Progenitor cell of endocrine pancreas (in vitro differentiated cells): Measurements from ENCODE around the gene GPSM3. TPM values are rescaled to one million over a fixed set of nuclear protein-coding genes. Genes with fewer than 3 reads are reported as not detected.

Experiments used
- DNase-seq: peaks from one replicate; pipeline ENCODE4 v3.0.0; 2021; ENCODE audit warnings: low spot score; ENCODE audit not compliant: unreplicated experiment
- H3K27ac Mint-ChIP-seq: 2 replicates; pipeline ENCODE4 v1.8.0; 2021; ENCODE audit warnings: mild to moderate bottlenecking, moderate library complexity, mixed read lengths
- H3K27me3 Mint-ChIP-seq: 2 replicates; pipeline ENCODE4 v1.8.0; 2021; ENCODE audit warnings: mixed read lengths
- H3K36me3 Mint-ChIP-seq: 2 replicates; pipeline ENCODE4 v1.8.0; 2022; ENCODE audit warnings: mixed read lengths; ENCODE audit not compliant: insufficient read depth
- H3K4me1 Mint-ChIP-seq: 2 replicates; pipeline ENCODE4 v1.8.0; 2021; ENCODE audit warnings: low read depth, mixed read lengths
- H3K4me3 Mint-ChIP-seq: 2 replicates; pipeline ENCODE4 v1.8.0; 2021; ENCODE audit warnings: low read depth, mild to moderate bottlenecking, moderate library complexity, mixed read lengths
- H3K9me3 Mint-ChIP-seq: 2 replicates; pipeline ENCODE4 v1.8.0; 2021; ENCODE audit warnings: low read depth, mixed read lengths
- total RNA-seq: library from RNA; stranded (reverse); gene quantifications from 2 replicates; pipeline ENCODE4 v1.2.1, GENCODE V29; 2021
- TF ChIP-seq, protein P1 (sequence below): fragments of 200-600 bp; sonication (generic); IDR thresholded peaks from one replicate; pipeline ENCODE4 v1.5.0; 2021; ENCODE audit warnings: antibody characterized with exemption, mild to moderate bottlenecking; ENCODE audit not compliant: unreplicated experiment

GPSM3 gene
- total RNA-seq, 1 donor from 2014 or later: 6.5 TPM

GRCh38 chr6:32191696-32192607 is 491 bp downstream of the GPSM3 start:
- Mint-ChIP-seq H3K4me1 (peaks cover 45% of the 10 kb centered on the region), H3K36me3 (peaks cover 6% of the 10 kb centered on the region), H3K4me3 (no peak overlapping the region), H3K27me3 (no peaks in the 10 kb centered on the region), H3K9me3 (no peaks in the 10 kb centered on the region), H3K27ac (peak overlapping the region; percentile 74)
- TF ChIP-seq, protein P1, sequence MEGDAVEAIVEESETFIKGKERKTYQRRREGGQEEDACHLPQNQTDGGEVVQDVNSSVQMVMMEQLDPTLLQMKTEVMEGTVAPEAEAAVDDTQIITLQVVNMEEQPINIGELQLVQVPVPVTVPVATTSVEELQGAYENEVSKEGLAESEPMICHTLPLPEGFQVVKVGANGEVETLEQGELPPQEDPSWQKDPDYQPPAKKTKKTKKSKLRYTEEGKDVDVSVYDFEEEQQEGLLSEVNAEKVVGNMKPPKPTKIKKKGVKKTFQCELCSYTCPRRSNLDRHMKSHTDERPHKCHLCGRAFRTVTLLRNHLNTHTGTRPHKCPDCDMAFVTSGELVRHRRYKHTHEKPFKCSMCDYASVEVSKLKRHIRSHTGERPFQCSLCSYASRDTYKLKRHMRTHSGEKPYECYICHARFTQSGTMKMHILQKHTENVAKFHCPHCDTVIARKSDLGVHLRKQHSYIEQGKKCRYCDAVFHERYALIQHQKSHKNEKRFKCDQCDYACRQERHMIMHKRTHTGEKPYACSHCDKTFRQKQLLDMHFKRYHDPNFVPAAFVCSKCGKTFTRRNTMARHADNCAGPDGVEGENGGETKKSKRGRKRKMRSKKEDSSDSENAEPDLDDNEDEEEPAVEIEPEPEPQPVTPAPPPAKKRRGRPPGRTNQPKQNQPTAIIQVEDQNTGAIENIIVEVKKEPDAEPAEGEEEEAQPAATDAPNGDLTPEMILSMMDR: no peak
- no peak for DNase-seq

DNA sequence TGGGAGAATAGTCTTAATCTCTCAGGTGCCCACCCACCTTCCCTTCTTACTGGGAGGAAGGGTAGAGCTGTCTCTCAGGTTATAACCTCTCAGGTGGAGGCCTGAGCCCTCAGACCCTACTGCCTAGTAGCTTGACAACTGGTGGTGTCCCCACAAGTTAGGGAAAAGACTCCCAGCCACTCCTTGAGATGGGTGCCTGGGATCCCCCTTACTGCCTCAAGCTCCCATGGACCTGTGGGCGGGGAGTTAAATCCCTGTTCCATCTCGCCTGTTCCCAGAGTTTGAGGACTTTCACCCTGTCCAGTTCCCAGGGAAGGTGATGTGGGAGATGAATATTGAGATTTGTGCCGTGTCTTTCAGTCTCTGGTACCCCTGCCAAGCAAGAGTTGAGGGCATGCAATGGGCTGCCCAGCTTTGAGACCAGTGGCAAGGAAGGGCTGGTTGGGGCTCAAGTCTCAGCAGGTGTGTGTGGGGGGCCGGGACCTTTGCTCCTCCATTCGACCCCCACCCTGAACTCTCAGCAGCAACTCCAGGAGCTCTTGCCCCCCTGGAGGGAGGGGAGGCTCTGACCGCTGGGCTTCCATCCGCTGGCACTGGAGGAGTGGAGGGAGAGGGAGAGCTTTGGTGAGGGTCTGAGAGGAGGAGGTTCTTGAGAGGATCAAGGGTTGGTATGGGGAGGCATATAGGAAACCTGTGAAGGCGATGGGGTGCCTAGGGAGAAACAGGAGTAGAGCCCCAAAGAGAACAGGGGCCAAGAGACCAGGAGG is 1.3 kb downstream of the GPSM3 start:
- no peaks in the 10 kb centered on the region for H3K27me3 Mint-ChIP-seq
- no peaks in the 10 kb centered on the region for H3K9me3 Mint-ChIP-seq
- peaks cover 47% of the 10 kb centered on the region for H3K4me1 Mint-ChIP-seq
- no peak for DNase-seq
- H3K4me3 Mint-ChIP-seq: peak overlapping the region; percentile 40
- H3K27ac Mint-ChIP-seq: peak overlapping the region; percentile 84
- TF ChIP-seq, protein P1: no peak
- H3K36me3 Mint-ChIP-seq: peaks cover 10% of the 10 kb centered on the region

GRCh38 chr6:32190054-32190851 is 2.2 kb downstream of the GPSM3 start, which contains the start of gene PBX2:
Gene PBX2, minus strand, starts transcription at chr6:32190202. Its CDS starts 287 bp downstream, at chr6:32189915.
- peaks cover 53% of the 10 kb centered on the region for H3K4me1 Mint-ChIP-seq
- no peak for DNase-seq
- no peaks in the 10 kb centered on the region for H3K9me3 Mint-ChIP-seq
- H3K4me3 Mint-ChIP-seq: peak within 1 kb of the TSS; percentile 87
- H3K27me3 Mint-ChIP-seq: no peaks in the 10 kb centered on the region
- TF ChIP-seq, protein P1: no peak
- peak within 1 kb of the TSS; percentile 97 for H3K27ac Mint-ChIP-seq
- H3K36me3 Mint-ChIP-seq: peaks cover 14% of the 10 kb centered on the region

- no peak for DNase-seq
- Mint-ChIP-seq H3K27ac (peak overlapping the region; percentile 94), H3K4me1 (peaks cover 50% of the 10 kb centered on the region), H3K27me3 (no peaks in the 10 kb centered on the region), H3K36me3 (peaks cover 14% of the 10 kb centered on the region), H3K4me3 (peak overlapping the region; percentile 87), H3K9me3 (no peaks in the 10 kb centered on the region)
- TF ChIP-seq, protein P1: no peak
Measured at GRCh38 chr6:32189742-32190053, 2.7 kb downstream of the GPSM3 start.
